GM19467 (cell line): ENCODE measurements around the gene WNT8B.

ENCODE experiments used
- ATAC-seq: cut with Tn5 transposase; IDR thresholded peaks from one replicate; pipeline ENCODE4 v1.9.1; 2021; ENCODE audit warnings: mild to moderate bottlenecking, moderate library complexity; ENCODE audit not compliant: unreplicated experiment

WNT8B gene

DNA sequence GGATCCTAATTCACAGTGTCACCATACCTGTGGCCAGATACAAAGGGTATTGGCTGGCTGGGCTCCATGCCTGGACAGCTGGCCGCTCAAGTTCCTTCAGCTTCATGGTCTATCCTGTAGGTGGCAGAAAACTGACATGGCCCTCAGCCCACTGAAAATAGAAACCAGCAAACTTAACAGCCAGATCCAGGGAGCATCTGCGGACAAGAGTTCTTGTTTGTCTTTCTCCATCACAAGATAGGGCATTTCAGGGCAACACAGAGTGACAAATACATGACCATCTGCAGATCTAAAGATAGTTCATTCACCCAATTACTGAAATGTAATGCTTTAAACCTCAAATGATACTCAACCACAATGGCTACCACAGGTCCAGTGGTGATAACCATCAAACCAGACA, 54.0 kb downstream of the WNT8B start:
- no peak for ATAC-seq

DNA sequence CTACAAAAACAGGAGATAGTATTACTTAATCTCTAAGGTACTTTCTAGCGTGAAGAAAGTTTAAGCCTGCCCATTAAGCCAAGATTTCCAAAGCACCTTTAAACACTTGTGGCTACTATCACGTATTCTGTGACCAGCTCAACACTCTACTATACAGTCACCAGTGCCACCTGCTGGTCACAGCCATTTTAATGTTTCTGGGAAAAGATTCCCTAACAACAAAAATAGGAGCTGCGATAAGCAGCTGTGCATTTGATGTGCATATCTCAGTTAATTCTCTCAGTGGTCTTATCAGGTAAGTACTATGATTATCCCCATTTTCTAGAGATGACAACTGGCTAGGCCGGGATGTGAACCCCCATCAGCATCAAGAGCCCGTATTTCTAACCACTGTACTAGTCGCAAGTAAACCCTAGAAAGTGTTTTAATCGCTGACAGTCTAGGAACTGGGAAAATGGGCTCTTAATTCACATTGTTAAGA, 56.0 kb downstream of the WNT8B start:
- no peak for ATAC-seq

GRCh38 chr10:100519311-100520051, 56.7 kb downstream of the WNT8B start, which contains the start of gene SEC31B:
TSS of gene SEC31B (minus strand) at chr10:100519861. CDS start at chr10:100516952, 2,909 bp downstream.
- no peak for ATAC-seq

DNA sequence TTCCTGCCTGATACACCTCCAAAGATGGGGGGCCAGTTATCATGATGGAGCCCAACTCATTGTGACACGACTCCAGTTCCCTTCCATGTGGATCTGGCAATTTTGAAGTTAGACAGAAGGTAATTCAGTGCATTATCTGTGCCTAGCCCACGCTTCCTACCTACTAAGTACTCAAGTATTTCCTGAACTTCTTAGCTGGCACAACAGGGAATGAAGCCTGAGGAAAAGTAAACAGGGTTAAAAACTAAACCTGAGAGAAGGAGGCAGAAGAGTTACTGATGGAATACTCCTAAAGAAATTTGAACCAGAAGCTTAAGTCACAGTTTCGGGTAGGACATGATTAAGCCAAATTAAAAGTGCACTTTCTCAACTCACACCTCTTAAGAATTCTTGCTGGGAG, 58.0 kb downstream of the WNT8B start:
- ATAC-seq: no peak

GRCh38 chr10:100522107-100522801, 59.4 kb downstream of the WNT8B start:
- ATAC-seq: no peak

- ATAC-seq: no peak
Observed at GRCh38 chr10:100522945-100523344, 60.1 kb downstream of the WNT8B start.

DNA sequence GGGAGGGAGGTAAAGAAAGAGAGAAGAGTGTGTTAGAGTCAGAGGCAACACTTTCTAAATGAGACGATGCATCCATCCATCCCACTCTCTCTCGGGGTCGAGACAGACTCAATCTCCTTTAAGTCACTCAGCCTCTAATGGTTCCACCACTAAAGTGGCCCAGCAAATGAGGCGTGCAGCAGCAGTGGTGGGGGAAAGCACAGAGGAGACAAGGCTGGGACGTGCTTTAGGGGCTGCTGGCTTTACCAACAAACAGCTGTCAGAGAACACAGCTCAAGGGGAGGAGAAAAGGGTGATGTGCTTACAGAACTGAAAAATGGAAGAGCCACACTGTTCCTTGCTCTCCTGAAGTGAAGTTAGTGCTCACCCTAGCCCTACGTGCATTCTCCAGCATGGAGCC, 61.4 kb downstream of the WNT8B start:
- ATAC-seq: no peak

- no peak for ATAC-seq
Observed at GRCh38 chr10:100524638-100525037, 61.8 kb downstream of the WNT8B start.

DNA sequence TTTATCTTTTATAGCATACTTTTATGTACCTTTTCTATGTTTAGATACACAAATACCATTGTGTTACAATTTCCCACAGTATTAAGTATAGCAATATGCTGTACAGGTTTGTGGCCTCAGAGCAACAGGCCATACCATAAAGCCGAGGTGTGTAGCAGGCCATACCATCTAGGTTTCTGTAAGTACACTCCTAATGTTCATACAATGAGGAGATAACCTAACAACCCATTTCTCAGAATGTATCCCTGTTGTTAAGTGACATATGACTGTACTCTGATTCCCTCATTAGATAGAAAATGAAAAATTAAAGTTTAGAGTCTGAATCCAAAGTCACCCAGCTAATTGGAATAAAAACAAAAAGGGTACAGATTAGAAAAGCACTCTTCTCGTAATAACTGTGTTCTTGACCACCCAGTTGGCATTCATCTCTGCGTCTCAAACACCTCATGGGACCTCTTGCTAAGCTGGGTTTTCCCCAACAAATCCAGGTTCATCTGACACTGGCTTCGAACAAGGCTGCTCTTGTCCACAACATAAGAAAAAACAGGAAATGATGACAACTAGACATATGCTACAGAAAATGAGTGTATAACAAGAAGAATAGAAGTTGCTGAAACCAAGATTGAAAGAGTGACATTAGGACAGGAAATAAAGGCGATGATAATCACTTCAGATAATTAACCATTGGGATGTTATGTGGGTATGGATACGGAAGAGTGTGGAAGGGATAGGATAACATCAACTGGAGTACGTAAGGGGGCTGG, 65.5 kb downstream of the WNT8B start:
- no peak for ATAC-seq

- no peak for ATAC-seq
Observed at GRCh38 chr10:100528921-100529474, 66.2 kb downstream of the WNT8B start.

- peak; percentile 68 for ATAC-seq
Observed at GRCh38 chr10:100529475-100530298, 66.9 kb downstream of the WNT8B start, which contains the start of gene NDUFB8. TSS of gene NDUFB8 (minus strand) at chr10:100529871. CDS start at chr10:100529851, 20 bp downstream.

DNA sequence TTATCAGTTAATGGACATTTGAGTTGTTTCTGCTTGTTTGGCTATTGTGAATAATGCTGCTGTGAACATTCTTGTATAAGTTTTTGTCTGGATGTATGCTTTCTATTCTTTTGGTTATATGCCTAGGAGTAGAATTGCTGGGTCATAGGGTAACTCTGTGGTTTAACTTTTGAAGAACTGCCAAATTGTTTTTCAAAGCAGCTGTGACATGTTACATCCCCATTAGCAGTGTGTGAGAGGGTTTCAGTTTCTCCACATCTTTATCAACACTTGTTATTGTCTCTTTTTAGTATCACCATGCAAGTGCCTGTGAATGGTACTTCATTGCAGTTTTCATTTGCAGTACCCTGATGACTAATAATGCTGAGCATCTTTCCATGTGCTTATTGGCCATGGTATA, 69.0 kb downstream of the WNT8B start:
- ATAC-seq: no peak
